Sigmoid colon (tissue), 7 donors: ENCODE results near the gene CEP104. TPM values are rescaled to one million over a fixed set of nuclear protein-coding genes. Genes with fewer than 3 reads are reported as not detected.
A peak's percentile ranks its signal among the peaks of the same experiment; 100 is the strongest.

Experiments
- DNase-seq: peaks from one replicate; pipeline ENCODE4 v3.0.0-alpha.2; 2019
- H3K27ac ChIP-seq, 4 donors: fragments of 200-600 bp; sonication (generic); one replicate each; pipeline ENCODE4 v1.5.1; 2016 to 2019; ENCODE audit warnings: mild to moderate bottlenecking in 1 of 4
- H3K27me3 ChIP-seq, 3 donors: fragments of 200-600 bp; sonication (generic); one replicate each; pipeline ENCODE4 v1.5.1; 2019; ENCODE audit warnings: mild to moderate bottlenecking in 1 of 3
- H3K36me3 ChIP-seq, 4 donors: fragments of 200-600 bp; sonication (generic); one replicate each; pipeline ENCODE4 v1.5.1; 2016 to 2019
- H3K4me1 ChIP-seq, 4 donors: fragments of 200-600 bp; sonication (generic); one replicate each; pipeline ENCODE4 v1.5.1; 2017 to 2019
- H3K4me3 ChIP-seq, 4 donors: fragments of 200-600 bp; sonication (generic); one replicate each; pipeline ENCODE4 v1.5.1; 2017 to 2019; ENCODE audit warnings: mild to moderate bottlenecking in 2 of 4, moderate library complexity in 1 of 4
- H3K9me3 ChIP-seq, 4 donors: fragments of 200-600 bp in 3 of 4; sonication (generic) in 3 of 4; one replicate each; pipeline versions ENCODE4 v1.5.1 to v1.6.1; 2013 to 2019
- CTCF ChIP-seq, 4 experiments: fragments of 450-650 bp in 3 of 4; fragments of 200-600 bp in 1 of 4; IDR thresholded peaks; one replicate each; pipeline ENCODE4 v1.5.1; 2016 to 2019; ENCODE audit warnings: antibody characterized with exemption in 4 of 4, mild to moderate bottlenecking in 3 of 4, moderate library complexity in 2 of 4
- EP300 ChIP-seq, 4 donors: sonication (generic); formaldehyde crosslinking; IDR thresholded peaks; one replicate each; pipeline ENCODE4 v1.6.1; 2017; ENCODE audit warnings: antibody characterized with exemption in 4 of 4
- POLR2A ChIP-seq, 2 donors: fragments of 450-650 bp; IDR thresholded peaks; one replicate each; pipeline ENCODE4 v1.6.1; 2016; ENCODE audit warnings: antibody characterized with exemption in 2 of 2, mild to moderate bottlenecking in 2 of 2, moderate library complexity in 2 of 2
- POLR2AphosphoS5 ChIP-seq, 4 donors: sonication (generic); formaldehyde crosslinking; IDR thresholded peaks; one replicate each; pipeline ENCODE4 v1.6.1; 2017; ENCODE audit warnings: antibody characterized with exemption in 4 of 4
- WGBS, 2 donors: extraction: QIAGEN DNeasy Blood & Tissue Kit; methylation state at CpG; one replicate each; pipeline ENCODE4 v1.1.7; 2013; 5-methylcytosine and 5-hydroxymethylcytosine counted together
- intact Hi-C: fragments of 100-400 bp; cut with DNase I; formaldehyde crosslinking; loops from one replicate; pipeline ENCODE4 v1.15.1; 2023
- polyA plus RNA-seq, 3 donors: library from polyadenylated mRNA; stranded (reverse); fragments of 200-250 nt; gene quantifications; one replicate each; pipeline ENCODE4 v1.2.3, GENCODE V29; 2013
- total RNA-seq, 4 donors: library from RNA; depleted of rRNA; stranded (reverse); fragments of >200 nt; gene quantifications; one replicate each; pipeline ENCODE4 v1.1.0, GENCODE V29; 2016
- donor health status: healthy with polysubstance abuse.
- donor health status: Bipolar disorder and iron deficiency.
- donor health status: healthy.

Gene CEP104
- total and polyA plus RNA-seq, 7 donors: 12.0 to 32.5 (median 21.6) TPM

- no peak for TF ChIP-seq POLR2AphosphoS5 (IDR thresholded peaks at IDR 0.05)
- no peak for TF ChIP-seq CTCF (IDR thresholded peaks at IDR 0.05)
- TF ChIP-seq EP300 (IDR thresholded peaks at IDR 0.05): no peak
- TF ChIP-seq POLR2A (IDR thresholded peaks at IDR 0.05): no peak
- Histone ChIP-seq H3K9me3 (no peaks in the 10 kb centered on the region), H3K36me3 (peaks cover 11 to 19% (median 14%) of the 10 kb centered on the region in 4 donors), H3K27me3 (no peaks in the 10 kb centered on the region), H3K4me3 (no peak overlapping the region), H3K27ac (peak overlapping the region in 3 of 4 donors; percentile 36 to 80 (median 69)), H3K4me1 (peaks cover 0 to 48% (median 32%) of the 10 kb centered on the region in 4 donors)
- 94% methylated on average over 17 of the region's 17 CpGs for WGBS, 2 donors
- intact Hi-C loops: no loop called here
- no peak for DNase-seq
These were observed 37.7 kb upstream of the CEP104 start for GRCh38 chr1:3894626-3895278.

- peaks cover 14 to 34% (median 17%) of the 10 kb centered on the region in 4 donors for H3K36me3 ChIP-seq
- H3K9me3 ChIP-seq: no peaks in the 10 kb centered on the region
- intact Hi-C loops: no loop called here
- H3K27me3 ChIP-seq: no peaks in the 10 kb centered on the region
- peak overlapping the region in 3 of 4 donors; percentile 31 to 56 (median 34) for H3K27ac ChIP-seq
- no peak for TF ChIP-seq POLR2A (IDR thresholded peaks at IDR 0.05)
- no peak for TF ChIP-seq EP300 (IDR thresholded peaks at IDR 0.05)
- no peak for TF ChIP-seq POLR2AphosphoS5 (IDR thresholded peaks at IDR 0.05)
- no peak for TF ChIP-seq CTCF (IDR thresholded peaks at IDR 0.05)
- WGBS, 2 donors: 84 to 89% methylated on average over 5 of the region's 5 CpGs
- H3K4me3 ChIP-seq: no peak overlapping the region
- peaks cover 0 to 39% (median 24%) of the 10 kb centered on the region in 4 donors for H3K4me1 ChIP-seq
- no peak for DNase-seq
These were observed 36.2 kb upstream of the CEP104 start for GRCh38 chr1:3893190-3893589.

GRCh38 chr1:3892748-3893147 is 35.7 kb upstream of the CEP104 start:
- TF ChIP-seq POLR2A (IDR thresholded peaks at IDR 0.05) (no peak), EP300 (IDR thresholded peaks at IDR 0.05) (no peak), CTCF (IDR thresholded peaks at IDR 0.05) (no peak), POLR2AphosphoS5 (IDR thresholded peaks at IDR 0.05) (no peak)
- no peak overlapping the region for H3K4me3 ChIP-seq
- no peaks in the 10 kb centered on the region for H3K9me3 ChIP-seq
- no peaks in the 10 kb centered on the region for H3K27me3 ChIP-seq
- H3K4me1 ChIP-seq: peaks cover 0 to 39% (median 24%) of the 10 kb centered on the region in 4 donors
- H3K27ac ChIP-seq: peak overlapping the region in 3 of 4 donors; percentile 31 to 56 (median 34)
- peaks cover 14 to 39% (median 19%) of the 10 kb centered on the region in 4 donors for H3K36me3 ChIP-seq
- intact Hi-C loops: no loop called here
- DNase-seq: no peak
- 79 to 88% methylated on average over 14 of the region's 14 CpGs for WGBS, 2 donors

GRCh38 chr1:3891329-3891865 is 34.4 kb upstream of the CEP104 start:
- Histone ChIP-seq H3K27ac (peak overlapping the region in 1 of 4 donors; percentile 22), H3K27me3 (no peaks in the 10 kb centered on the region), H3K4me3 (no peak overlapping the region), H3K36me3 (peaks cover 14 to 52% (median 23%) of the 10 kb centered on the region in 4 donors), H3K9me3 (no peaks in the 10 kb centered on the region), H3K4me1 (peaks cover 0 to 35% (median 23%) of the 10 kb centered on the region in 4 donors)
- TF ChIP-seq POLR2A (IDR thresholded peaks at IDR 0.05) (no peak), CTCF (IDR thresholded peaks at IDR 0.05) (no peak), EP300 (IDR thresholded peaks at IDR 0.05) (no peak), POLR2AphosphoS5 (IDR thresholded peaks at IDR 0.05) (no peak)
- no peak for DNase-seq
- intact Hi-C loops: no loop called here
- WGBS, 2 donors: 87 to 91% methylated on average over 17 of the region's 17 CpGs
